Skeletal muscle satellite cell (primary cell): ENCODE data around the gene ANKLE2.

Experiments
- H3K27me3 ChIP-seq: 2 replicates; pipeline ENCODE4 v1.7.0; 2013; ENCODE audit warnings: low read length; ENCODE audit not compliant: control insufficient read depth, insufficient read depth
- H3K36me3 ChIP-seq: 2 replicates; pipeline ENCODE4 v1.7.0; 2013; ENCODE audit warnings: mild to moderate bottlenecking, control low read depth, low read length; ENCODE audit not compliant: insufficient read depth
- H3K4me1 ChIP-seq: 2 replicates; pipeline ENCODE4 v1.7.0; 2013; ENCODE audit warnings: low read length; ENCODE audit not compliant: control insufficient read depth, insufficient read depth
- H3K4me2 ChIP-seq: 2 replicates; pipeline ENCODE4 v1.7.0; 2013; ENCODE audit warnings: mild to moderate bottlenecking, low read length
- H3K4me3 ChIP-seq: 2 replicates; pipeline ENCODE4 v1.7.0; 2013; ENCODE audit warnings: low read length
- H3K9ac ChIP-seq: 2 replicates; pipeline ENCODE4 v1.7.0; 2013; ENCODE audit warnings: mild to moderate bottlenecking, low read depth, low read length, moderate library complexity
- H3K9me3 ChIP-seq: replicated peaks from 2 replicates; pipeline ENCODE4 v1.7.0; 2013; ENCODE audit warnings: mild to moderate bottlenecking, control low read depth, low read length

Gene ANKLE2

GRCh38 chr12:132740313-132740646 lies 21.4 kb downstream of the ANKLE2 start:
- H3K4me3 ChIP-seq, result no peak overlapping the region
- H3K36me3 ChIP-seq, result peaks cover 90% of the 10 kb centered on the region
- no peak overlapping the region for H3K9ac ChIP-seq
- no peaks in the 10 kb centered on the region for H3K9me3 ChIP-seq
- no peaks in the 10 kb centered on the region for H3K4me1 ChIP-seq
- no peak overlapping the region for H3K4me2 ChIP-seq
- H3K27me3 ChIP-seq, result no peaks in the 10 kb centered on the region

DNA sequence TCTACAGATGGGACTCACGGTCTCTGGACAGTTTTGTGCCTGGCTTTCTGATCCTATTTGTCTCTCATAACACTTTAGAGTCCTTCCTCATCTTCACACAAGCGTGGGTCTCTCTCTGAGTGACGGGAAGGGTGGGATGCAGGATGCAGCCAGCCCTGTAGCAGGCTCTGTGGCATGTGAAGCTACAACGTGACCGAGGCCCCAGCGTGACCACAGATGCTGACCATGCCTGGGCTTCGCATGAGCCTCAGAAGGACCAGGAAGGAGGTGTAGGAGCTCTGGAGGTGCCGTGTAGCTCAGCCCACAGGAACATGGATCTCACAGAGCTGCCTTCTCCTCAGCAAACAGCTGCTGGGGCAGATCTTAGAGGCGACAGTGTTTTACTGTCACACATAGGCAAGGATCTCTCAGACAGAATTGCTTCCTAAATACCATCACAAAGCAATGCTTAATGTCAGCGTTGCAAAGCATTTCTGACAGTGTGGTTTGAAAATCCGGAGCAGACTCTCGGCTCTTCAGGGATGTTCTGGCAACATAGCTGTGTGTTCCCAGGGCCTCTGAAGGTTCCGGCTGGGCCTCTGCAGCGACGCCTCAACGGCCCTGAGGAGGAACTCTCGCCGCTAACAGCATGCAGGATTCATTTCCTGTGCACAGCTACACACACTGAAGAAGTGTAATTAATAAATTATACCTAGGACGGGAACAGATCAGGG lies 21.9 kb downstream of the ANKLE2 start:
- H3K4me3 ChIP-seq, result no peak overlapping the region
- H3K4me2 ChIP-seq, result no peak overlapping the region
- no peaks in the 10 kb centered on the region for H3K27me3 ChIP-seq
- no peak overlapping the region for H3K9ac ChIP-seq
- no peaks in the 10 kb centered on the region for H3K9me3 ChIP-seq
- peaks cover 90% of the 10 kb centered on the region for H3K36me3 ChIP-seq
- H3K4me1 ChIP-seq, result no peaks in the 10 kb centered on the region

- no peaks in the 10 kb centered on the region for H3K9me3 ChIP-seq
- no peak overlapping the region for H3K4me2 ChIP-seq
- H3K27me3 ChIP-seq, result no peaks in the 10 kb centered on the region
- peaks cover 81% of the 10 kb centered on the region for H3K36me3 ChIP-seq
- no peak overlapping the region for H3K4me3 ChIP-seq
- H3K9ac ChIP-seq, result no peak overlapping the region
- H3K4me1 ChIP-seq, result no peaks in the 10 kb centered on the region
These were observed 24.7 kb downstream of the ANKLE2 start for GRCh38 chr12:132736913-132737312.

- no peak overlapping the region for H3K9ac ChIP-seq
- no peaks in the 10 kb centered on the region for H3K27me3 ChIP-seq
- H3K36me3 ChIP-seq, result peaks cover 81% of the 10 kb centered on the region
- H3K9me3 ChIP-seq, result no peaks in the 10 kb centered on the region
- H3K4me2 ChIP-seq, result no peak overlapping the region
- H3K4me1 ChIP-seq, result no peaks in the 10 kb centered on the region
- no peak overlapping the region for H3K4me3 ChIP-seq
These were observed 25.3 kb downstream of the ANKLE2 start for GRCh38 chr12:132736378-132736777.

- Histone ChIP-seq H3K4me3 (no peak overlapping the region), H3K9ac (no peak overlapping the region), H3K9me3 (no peaks in the 10 kb centered on the region), H3K4me1 (no peaks in the 10 kb centered on the region), H3K36me3 (peaks cover 81% of the 10 kb centered on the region), H3K4me2 (no peak overlapping the region), H3K27me3 (no peaks in the 10 kb centered on the region)
These were observed 26.1 kb downstream of the ANKLE2 start for GRCh38 chr12:132735496-132735895.

DNA sequence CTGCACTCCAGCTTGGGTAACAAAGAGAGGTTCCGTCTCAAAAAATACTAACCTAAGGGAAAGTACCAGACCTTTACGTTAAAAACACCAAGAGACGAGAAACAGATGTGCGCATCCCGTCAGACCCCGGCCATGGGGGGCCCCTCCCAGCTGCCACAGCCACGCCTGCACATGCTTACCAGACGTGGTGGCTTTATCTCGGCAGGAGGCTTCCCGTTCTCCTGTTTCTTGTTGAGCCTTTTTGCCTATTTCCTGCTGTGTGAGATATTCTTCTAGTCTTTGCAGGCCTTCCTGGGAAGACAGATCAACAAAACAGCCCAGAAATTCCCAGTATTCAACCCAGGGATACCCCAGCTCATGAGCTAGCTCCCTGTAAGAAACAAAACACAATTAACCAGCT lies 27.4 kb downstream of the ANKLE2 start:
- Histone ChIP-seq H3K36me3 (peaks cover 78% of the 10 kb centered on the region), H3K4me1 (no peaks in the 10 kb centered on the region), H3K4me2 (no peak overlapping the region), H3K27me3 (no peaks in the 10 kb centered on the region), H3K4me3 (no peak overlapping the region), H3K9me3 (no peaks in the 10 kb centered on the region), H3K9ac (no peak overlapping the region)

GRCh38 chr12:132731574-132731973 lies 30.1 kb downstream of the ANKLE2 start:
- Histone ChIP-seq H3K36me3 (peaks cover 80% of the 10 kb centered on the region), H3K9ac (no peak overlapping the region), H3K4me2 (no peak overlapping the region), H3K9me3 (no peaks in the 10 kb centered on the region), H3K4me3 (no peak overlapping the region), H3K27me3 (no peaks in the 10 kb centered on the region), H3K4me1 (no peaks in the 10 kb centered on the region)

DNA sequence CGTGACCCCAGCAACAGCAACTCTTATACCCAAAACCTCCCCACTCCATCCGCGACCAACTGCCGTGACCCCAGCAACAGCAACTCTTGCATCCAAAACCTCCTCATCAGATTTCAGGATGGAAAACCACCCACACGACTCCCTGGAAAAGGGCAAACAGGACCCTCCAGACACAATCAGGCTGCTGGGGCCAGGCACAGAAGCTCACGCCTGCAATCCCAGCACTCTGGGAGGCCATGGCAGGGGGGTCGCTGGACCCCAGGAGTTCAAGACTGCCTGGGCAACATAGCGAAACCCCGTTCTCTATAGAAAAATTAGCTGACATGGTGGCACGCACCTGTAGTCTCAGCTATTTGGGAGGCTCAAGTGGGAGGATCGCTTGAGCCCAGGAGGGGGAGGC lies 31.3 kb downstream of the ANKLE2 start:
- no peaks in the 10 kb centered on the region for H3K27me3 ChIP-seq
- no peak overlapping the region for H3K4me2 ChIP-seq
- peaks cover 3% of the 10 kb centered on the region for H3K4me1 ChIP-seq
- H3K9ac ChIP-seq, result no peak overlapping the region
- H3K36me3 ChIP-seq, result peaks cover 82% of the 10 kb centered on the region
- H3K4me3 ChIP-seq, result no peak overlapping the region
- no peaks in the 10 kb centered on the region for H3K9me3 ChIP-seq

DNA sequence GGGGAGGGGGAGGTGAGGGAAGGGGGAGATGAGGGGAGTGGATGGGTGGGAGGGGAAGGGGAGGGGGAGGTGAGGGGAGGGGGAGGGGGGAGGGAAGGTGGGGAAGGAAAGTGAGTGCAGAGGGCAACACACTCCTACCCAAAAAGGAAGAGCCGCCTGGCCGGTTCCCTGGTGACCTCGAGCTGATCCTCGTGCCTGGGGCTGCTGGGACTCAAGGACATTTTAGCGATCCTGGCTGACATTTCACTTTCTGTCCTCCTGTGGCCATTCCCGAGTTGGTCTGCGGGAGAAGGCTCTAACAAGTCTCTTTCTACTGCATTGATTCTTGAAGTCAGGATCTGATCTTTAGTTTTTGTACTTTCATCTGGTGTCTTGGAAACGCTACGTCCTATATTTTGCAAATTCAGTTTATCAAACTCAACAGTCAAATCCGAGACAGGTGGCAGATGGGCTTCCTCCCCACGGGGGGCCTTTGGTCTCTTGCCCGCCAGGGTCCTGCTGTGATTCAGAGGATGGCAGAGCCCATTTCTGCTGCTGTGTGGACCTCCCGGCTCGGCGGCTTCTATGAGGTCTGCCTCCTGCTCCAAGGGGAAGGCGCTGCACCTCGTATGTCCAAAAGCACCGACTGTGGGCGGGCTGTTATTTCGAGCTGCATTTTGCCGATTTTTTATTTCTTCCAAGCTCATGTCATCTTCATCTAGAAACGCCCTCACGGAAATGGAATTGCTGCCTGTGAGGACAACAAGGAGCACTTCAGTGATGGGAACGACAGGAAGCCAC lies 31.9 kb downstream of the ANKLE2 start:
- no peaks in the 10 kb centered on the region for H3K27me3 ChIP-seq
- no peak overlapping the region for H3K9ac ChIP-seq
- peaks cover 82% of the 10 kb centered on the region for H3K36me3 ChIP-seq
- H3K4me2 ChIP-seq, result no peak overlapping the region
- H3K9me3 ChIP-seq, result no peaks in the 10 kb centered on the region
- no peak overlapping the region for H3K4me3 ChIP-seq
- H3K4me1 ChIP-seq, result peaks cover 9% of the 10 kb centered on the region

GRCh38 chr12:132728502-132728901 lies 33.1 kb downstream of the ANKLE2 start:
- H3K4me3 ChIP-seq, result no peak overlapping the region
- H3K36me3 ChIP-seq, result peaks cover 83% of the 10 kb centered on the region
- H3K27me3 ChIP-seq, result no peaks in the 10 kb centered on the region
- H3K4me2 ChIP-seq, result no peak overlapping the region
- H3K9ac ChIP-seq, result no peak overlapping the region
- no peaks in the 10 kb centered on the region for H3K9me3 ChIP-seq
- peaks cover 19% of the 10 kb centered on the region for H3K4me1 ChIP-seq

DNA sequence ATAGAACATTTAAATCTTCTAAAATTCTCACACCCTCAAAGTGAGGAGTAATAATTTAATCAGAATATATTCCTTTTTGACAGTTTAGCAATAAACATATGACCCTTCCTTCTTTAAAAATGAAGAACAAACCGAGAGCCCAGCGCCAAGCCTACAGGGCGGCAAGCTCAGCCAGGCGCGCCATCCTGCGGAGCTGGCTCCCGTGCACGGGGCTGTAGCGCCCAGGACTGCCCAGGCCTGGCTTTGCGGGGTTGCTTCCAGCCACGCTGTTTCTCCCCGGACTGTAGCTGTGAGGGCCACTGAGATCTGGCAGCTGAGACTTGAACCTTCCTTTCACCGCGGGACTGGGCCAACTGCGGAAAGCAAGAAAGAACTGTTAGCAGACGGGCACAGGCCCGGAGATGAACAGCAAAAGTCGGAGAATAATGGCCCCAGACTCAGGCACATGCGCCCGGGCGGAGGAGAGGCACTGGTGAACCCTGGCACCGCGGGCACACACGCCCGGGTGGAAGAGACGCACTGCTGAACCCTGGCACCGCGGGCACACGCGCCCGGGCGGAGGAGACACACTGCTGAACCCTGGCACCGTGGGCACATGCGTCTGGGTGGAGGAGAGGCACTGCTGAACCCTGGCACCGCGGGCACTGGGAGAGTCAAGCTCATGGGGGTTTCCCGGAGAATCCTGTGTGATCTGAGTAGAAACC lies 34.4 kb downstream of the ANKLE2 start:
- Histone ChIP-seq H3K4me2 (no peak overlapping the region), H3K36me3 (peaks cover 84% of the 10 kb centered on the region), H3K27me3 (no peaks in the 10 kb centered on the region), H3K4me3 (no peak overlapping the region), H3K9me3 (no peaks in the 10 kb centered on the region), H3K4me1 (peaks cover 25% of the 10 kb centered on the region), H3K9ac (no peak overlapping the region)
